ENCODE data around the gene CYB561D2.

Gene CYB561D2

DNA sequence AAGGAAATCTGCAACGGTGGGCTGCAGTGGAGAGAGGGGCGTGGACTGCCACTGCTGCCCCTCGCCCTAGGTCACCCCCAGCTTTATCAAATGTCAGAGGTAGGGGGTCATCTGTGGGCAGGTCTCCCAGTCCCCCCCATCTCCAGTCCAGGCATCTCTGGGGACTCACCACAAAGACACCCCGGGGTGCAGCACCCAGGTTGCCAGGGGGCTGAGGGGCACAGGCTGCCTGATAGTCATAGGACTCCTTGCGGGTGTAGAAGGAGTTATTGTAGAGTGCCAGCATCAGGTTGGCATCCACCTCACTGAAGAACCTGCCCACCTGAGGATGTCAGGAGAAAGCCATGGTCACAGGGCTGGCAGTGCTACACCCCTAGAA is 15.2 kb downstream of the CYB561D2 start:
- no peak for DNase-seq (ENCODE audit: low read depth)

DNA sequence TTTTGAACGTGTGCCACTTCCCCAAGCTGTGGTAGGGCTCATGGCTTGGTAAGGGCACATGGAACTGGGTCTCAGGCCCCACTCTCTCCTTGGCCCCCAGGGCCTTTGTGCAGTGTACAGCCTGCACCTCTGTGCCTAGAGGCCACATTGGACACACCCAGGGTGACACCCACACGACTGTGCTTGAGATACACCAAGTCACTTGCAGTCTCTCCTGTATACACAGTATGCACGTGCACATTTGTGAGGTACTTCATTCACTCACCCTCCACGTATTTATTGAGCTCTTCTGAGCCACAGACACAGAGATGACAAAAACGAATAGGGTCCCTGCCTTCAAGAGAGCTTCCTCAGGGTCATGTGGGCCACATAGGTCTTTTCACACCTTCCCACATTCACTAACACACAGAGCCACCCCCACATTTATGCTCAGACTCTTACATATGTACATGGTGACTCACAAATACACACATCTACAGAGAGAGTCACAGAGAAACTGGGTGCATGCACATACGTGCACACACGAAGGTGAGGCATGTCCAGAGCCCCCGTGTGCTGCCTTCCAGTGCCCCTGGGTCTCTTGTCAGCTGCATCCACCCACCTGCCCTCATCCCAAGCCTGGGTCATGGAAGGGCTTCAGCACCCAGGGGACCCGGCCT is 18.5 kb downstream of the CYB561D2 start:
- DNase-seq (ENCODE audit: low read depth) = no peak

DNA sequence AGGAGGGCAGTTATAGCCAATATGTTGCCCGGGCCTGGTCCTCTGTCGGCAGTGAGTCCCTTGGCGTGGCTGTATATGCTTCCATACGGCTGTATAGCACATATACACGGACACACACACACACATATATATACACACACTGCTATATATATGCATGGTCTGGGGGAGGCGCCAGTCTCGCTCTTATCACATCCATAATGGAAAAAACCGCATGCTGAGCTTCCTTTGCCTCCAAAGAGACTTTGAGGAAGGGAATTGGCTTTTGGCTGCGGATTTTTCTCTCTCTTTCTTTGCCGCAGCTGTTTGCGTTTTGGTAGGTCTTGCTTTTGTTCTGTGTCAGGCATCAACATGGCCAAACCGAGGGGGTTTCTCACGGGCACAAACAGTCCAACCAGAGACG is 19.9 kb downstream of the CYB561D2 start:
- DNase-seq (ENCODE audit: low read depth) = no peak

DNA sequence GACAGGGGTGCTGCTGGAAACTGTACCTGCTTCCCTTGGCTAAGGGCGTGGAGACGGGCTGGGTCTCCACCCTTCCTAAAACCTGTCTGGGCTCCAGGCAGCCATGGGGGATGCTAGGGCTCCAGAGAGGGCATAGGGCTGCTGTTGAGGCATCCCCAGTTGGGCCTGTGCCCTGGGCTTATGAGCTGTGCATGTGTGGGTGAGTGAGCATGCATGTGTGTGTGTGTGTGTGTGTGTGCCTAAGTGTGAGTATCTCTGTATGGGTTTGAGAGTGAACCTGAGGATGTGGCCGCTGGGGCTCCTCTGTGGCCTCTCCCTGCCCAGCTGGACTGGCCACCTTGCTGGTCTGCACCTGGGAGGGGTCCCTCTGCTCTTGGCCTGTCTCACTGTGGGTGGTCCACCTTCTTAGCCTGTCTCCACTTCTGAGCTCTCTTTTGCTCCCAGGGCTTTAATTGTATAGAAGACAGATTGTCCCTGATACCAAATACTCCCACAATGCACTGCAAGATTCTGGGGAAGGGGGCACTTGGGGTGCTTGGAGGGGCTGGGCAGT is 20.5 kb downstream of the CYB561D2 start:
- DNase-seq (ENCODE audit: low read depth) = no peak

DNA sequence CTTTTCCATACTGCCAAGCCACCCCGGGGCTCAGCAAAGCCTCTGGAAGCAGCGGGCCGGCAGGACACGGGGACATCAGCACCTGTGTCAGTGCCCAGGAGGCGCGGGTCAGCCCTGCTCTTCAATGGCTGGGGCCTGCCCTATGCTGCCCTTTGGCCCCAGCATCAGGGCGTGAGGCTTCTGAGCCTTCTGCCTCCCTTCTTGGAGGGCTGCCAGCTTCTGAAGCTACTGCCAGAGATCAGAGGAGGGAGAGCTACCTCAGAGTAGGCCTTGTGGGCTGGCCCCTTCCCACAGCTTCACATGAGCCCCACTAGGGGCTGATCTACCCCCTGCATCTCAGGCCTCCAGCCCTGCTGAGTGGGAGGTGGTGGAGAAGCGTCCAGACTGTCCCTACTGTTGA is 21.7 kb downstream of the CYB561D2 start:
- no peak for DNase-seq (ENCODE audit: low read depth)

DNA sequence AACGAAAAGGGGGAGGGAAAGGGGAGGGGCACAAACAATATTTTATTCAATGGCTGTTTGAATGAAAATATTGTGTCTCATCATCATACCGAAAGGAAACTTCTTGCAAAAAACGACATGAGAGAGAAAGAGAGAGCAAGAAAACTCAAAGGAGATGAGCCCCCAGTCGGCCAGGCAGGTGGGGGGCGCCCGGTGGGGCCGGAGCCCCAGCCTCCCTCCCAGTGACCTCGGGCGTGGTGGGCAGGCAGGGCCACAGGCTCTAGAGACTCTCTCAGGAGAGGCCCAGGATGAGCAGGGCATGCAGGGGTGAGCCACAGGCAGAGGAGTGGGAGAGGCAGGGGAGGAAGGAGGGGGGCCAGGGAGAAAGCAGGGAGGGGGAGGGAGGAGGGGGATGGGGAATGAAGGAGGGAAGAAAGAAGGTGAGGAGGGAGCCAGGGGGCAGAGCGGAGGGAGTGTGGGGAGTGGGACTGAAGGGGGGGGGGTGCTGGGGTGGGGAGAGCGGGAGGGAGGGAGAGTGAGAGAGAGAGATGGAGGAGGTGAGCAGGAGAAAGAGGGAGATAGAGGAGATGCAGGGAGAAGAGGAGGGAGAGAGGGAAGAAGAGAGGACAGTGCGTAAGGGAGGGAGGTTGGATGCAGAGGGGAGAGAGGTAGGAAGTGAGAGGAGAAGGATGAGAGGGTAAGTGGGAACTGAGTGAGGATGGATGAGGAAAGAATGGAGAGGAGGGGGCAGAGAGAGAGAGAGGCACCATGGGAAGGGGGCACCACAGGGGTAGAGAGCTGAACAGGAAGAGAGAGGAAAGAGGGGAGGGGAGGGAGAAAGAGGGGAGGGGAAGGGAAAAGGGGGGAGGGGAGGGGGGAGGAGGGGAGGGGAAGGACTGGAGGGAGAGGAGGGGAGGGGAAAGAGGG is 22.7 kb downstream of the CYB561D2 start:
- DNase-seq (ENCODE audit: low read depth) = no peak

DNA sequence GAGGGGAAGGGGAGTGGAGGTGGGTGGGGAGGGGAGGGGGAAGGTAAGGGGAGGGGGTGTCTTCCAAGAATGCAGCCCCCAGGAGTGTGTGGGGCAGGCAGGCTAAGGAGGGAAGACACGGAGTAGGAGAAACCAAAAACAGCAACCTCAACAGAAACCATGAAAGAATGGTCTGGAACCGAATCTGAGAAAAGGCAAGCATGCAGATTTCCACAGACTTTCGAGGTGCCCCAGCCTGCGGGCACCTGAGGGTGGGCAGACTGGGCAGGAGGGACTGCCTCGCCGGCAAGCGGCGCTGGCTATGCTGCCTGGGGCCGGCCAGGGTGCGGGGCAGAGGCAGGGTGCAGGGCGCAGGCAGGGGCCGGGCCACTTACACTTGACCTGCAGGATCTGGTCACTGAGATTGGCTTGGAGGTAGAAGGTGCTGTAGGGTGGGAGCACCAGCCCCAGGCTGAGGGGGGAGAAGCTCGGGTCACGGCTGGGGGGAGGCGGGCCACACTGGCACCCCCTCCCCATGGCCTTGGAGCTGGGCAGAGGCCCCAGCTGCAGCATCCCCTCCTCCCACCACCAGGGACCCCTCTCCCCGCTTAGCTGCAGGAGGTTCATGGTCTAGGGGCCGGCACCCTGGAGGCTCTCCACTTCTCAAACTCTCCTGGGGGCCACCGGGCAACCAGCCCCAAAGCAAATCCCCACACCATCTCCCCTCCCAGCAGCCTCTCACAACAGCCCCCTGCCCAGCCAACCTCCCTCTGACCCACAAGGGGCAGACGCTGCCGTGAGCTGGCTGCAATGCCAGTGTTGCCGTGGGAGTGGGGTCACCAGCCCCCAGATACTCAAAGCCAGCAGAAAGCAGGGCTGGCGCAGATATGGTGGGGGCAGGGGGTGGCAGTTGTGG is 23.9 kb downstream of the CYB561D2 start:
- DNase-seq (ENCODE audit: low read depth) = no peak

DNA sequence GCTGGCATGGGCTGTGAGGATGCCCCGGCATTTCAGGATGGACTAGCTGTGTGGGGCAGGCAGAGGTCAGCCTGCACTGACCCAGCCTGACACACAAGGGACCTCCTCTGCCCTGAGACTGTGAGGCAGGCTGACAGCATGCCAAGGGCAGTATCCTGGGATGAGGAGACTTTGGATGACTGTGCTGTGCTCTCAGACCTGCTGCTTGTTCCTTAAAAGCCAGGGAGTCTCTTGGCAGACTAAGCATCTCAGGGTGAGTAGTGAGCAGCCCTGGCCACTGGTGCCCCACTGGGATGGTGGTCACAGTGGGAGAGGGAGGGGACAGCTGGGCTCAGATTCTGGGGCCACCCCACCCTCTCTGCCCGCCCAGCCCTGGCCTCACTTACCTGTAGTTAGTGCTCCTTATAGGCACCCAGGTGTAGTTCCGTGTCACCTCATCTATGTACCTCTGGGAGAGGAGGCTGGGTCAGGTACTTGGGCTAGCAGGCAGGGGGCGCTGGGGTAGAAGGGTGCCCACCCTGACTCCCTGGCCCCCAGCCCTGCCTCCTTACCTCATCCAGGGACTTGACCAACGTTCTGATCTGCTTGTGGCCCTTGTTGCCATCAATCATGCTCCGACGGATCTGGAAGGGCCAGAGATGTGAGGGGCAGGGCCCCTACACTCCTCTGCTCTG is 24.7 kb downstream of the CYB561D2 start:
- no peak for DNase-seq (ENCODE audit: low read depth)

DNA sequence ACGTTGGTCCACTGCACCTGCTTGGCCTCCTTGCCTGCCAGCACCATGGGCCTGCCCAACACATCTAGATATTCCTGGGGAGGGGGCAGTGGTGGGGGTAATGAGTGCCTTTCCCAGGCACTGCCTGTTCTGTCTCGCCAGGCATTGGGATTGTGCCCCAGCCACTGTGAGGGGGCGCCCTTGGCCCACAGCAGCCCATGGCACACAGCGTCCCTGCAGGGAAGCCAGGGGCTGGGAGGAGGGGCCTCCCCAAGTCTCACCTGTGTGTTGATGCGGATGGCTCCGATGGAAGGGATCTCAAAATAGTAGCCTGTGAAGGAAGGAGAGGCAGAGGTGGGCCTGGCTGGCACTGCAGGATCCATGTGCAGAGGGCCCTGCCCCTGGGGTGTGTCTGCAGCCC is 27.4 kb downstream of the CYB561D2 start:
- no peak for DNase-seq (ENCODE audit: low read depth)

DNA sequence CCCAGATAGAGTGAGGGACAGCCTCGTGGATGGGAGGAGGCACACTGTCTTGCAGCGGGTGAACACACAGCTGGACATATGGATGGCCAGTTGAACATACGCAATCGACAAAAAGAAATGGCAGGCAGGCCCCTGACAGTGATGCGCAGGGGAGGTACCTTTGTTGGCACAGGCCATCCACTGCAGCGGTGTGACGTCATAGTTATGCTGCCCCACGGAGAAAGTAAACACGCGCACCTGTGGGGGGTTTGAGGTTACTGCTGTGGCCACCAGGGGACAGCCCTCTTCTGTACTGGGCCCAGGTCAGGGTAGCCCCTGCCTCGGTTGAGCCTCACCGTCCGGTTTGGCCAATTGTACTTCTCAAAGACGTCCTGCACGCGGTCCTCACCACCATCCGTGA is 28.1 kb downstream of the CYB561D2 start:
- no peak for DNase-seq (ENCODE audit: low read depth)

DNA sequence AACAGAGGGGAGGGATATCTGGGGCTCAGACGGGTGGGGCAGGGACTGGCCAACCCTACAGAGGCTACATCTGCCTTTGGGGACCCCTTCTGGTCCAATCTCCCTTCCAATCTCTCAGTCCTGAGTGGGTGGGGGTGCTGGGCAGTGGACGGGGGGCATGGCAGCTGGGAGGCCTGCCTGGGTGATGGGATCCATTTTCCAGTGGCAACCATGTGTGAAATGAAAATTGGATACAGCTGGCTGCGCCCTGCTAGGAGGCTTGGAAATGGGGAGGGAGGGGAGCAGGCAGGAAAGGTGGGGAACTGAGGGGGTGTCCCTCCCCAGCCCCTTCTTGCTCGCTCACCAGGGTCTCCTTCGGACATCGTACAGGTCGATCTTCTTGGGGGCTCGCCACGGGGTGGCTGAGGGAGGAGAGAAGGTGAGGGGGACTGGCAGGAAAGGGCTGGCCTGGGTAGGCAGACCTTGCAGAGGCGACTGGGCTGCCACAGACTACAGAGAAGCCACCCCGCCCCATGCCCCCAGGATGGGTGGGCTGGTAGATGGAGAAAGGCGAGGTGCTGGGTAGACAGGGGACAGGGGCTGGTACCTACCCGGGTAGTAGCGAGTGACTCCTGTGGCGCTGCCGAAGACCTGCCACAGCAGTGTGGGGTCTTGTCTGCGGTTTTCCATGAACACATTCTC is 29.9 kb downstream of the CYB561D2 start:
- no peak for DNase-seq (ENCODE audit: low read depth)

DNA sequence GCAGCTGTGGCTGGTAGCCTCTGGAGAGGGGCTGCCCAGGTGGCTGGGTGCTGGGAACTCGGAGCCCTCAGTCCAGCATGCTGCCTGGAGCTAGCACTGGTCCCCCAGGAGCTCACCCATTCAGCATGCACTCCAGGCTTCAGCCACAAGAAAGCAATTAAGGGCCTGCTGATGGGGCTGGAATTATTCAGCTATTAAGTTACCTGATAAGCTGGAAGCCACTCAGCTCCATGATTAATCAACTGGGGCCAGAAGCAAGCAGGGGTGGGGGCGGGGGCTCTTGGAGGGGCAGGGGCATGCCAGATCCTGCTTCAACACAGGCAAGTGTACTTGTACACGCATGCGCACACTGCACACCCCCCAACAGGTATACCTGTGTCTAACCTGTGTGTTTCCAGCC is 30.7 kb downstream of the CYB561D2 start:
- DNase-seq (ENCODE audit: low read depth) = no peak

DNA sequence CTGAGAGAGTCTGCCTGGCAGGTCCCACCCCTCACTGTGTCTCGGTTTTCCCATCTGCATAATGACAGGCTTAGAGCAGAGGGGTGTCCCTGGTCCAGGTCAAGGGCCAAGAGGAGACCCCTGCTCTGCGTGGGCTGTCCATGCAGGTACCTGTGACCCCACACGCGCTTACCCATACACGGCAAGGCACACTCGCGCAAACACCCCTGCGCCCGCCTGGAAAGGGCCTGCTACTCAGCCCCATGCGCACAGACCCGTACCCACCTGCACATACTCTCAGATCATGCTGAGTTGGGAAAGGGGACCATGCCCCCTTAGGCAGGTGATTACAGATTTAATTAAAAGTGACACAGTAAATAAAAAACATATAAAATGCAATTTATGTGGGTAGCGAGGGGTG is 32.1 kb downstream of the CYB561D2 start:
- no peak for DNase-seq (ENCODE audit: low read depth)

DNA sequence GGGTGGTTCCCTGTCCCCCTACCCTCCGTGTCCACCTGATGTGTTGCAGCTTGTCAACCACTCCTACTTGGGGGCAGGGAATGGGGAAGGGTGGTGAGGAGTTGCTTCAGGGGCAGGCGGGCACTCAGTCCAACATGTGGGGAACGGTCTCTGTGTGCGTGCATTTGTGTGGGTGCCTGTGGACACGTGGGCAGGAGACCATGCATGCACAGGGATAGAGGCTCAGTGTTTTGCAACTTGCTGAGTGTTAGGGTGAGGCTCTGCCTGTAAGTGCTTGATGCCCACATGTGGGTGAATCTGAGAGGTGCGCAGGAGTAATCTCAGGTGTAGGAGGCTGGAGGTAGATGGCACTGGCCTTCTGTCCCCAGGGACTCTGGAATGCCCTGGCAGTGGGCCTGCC is 33.1 kb downstream of the CYB561D2 start:
- no peak for DNase-seq (ENCODE audit: low read depth)

DNA sequence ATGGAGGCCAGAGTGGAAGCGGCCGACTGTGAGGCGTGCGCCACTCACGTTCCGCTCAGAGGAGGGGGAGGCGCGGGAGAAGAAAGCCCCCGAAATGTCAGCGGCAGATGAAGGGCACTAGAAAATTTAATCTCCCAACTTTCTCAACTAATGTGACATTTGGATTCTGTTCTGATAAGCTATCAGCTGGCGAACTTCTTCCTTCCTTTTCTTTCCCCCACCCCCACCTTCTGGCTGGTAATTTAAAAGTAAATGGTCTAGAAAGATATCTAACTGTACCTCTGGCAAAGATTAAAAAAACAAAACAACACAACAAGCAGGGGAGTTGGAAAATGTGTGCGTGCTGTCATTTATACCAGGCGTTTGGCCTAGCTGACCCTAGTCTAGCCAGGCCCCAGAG is 35.1 kb downstream of the CYB561D2 start:
- no peak for DNase-seq (ENCODE audit: low read depth)

DNA sequence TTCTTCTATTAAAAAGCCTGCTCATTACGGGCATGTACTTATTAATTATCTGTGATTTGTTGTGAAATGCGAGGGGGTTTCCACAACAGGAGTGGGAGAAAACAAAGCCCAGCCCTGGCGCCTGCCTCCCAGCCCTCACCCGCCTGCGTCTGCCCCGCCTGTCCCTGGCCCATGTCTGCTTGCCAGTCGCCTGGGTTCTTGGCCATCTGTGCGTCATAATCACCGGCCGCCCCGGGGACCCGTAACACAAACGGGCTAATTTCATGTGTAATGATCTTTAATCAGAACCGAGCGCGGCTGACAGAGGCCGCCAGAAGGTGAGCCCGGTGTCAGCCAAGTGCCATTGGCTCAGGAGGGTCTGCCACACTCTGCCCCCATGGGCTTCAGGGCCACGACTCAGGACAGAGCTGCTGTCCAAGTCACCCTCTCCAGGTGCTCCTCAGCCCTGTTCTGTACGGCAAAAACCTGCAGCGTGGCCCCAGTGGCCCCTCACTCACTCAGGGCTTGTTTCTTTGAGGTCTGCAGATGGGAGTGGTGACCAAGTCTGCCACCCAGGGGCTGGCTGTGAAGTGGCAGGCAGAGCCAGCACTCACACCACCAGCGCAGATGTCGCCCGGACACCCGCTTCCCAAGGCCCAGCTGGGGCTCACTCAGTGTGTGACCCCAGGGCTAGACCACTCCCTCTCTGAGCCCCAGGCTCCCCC is 37.5 kb downstream of the CYB561D2 start:
- no peak for DNase-seq (ENCODE audit: low read depth)

DNA sequence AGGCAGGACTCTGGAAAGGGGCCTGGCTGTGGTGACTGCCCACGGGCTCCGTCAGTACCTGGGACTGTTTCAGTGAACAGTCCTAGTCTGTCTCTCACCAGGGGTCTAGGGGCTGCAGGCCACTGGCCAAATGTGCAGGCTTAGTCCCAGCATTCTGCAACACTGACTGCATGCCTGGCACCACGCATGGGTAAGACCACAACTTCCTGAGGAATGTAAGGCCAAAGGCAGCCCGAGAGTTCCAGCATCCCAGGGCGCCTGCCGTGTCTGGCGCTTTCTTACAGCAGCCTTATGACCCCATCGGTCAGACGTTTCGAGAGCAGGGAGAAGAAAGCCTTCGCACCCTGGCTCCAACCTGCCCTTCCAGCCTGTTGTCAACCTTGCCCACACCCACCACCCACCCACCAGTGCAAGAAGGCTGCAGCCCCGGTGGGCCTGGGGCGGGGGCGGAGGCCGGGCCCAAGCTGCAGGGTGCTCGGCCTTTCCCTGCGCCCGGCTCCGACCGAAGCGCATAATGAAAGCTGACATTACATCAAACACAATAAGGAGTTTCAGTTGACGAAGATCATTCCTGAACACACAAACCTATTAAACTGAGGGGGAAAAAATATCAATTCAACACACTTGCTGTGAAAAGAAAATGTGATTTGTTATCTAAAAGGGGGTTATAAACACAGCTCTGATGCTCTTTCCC is 38.2 kb downstream of the CYB561D2 start:
- no peak for DNase-seq (ENCODE audit: low read depth)

DNA sequence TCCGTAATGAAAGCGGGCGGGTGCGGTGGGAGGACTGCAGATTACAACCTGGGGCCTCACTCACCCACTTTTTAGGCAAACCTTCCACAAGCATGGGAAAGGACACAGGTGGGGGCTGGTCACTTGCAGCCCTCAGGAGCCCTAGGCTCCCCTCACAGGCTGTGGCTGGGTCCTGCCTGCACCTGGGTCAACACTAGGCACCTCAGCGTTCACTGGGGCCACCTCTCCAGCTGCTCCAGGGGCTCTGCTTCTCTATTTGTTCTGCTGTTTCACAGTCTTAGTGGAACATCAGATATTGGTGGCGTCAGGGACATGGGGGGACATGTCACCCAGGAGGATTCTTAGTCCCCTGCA is 38.7 kb downstream of the CYB561D2 start:
- no peak for DNase-seq (ENCODE audit: low read depth)

DNA sequence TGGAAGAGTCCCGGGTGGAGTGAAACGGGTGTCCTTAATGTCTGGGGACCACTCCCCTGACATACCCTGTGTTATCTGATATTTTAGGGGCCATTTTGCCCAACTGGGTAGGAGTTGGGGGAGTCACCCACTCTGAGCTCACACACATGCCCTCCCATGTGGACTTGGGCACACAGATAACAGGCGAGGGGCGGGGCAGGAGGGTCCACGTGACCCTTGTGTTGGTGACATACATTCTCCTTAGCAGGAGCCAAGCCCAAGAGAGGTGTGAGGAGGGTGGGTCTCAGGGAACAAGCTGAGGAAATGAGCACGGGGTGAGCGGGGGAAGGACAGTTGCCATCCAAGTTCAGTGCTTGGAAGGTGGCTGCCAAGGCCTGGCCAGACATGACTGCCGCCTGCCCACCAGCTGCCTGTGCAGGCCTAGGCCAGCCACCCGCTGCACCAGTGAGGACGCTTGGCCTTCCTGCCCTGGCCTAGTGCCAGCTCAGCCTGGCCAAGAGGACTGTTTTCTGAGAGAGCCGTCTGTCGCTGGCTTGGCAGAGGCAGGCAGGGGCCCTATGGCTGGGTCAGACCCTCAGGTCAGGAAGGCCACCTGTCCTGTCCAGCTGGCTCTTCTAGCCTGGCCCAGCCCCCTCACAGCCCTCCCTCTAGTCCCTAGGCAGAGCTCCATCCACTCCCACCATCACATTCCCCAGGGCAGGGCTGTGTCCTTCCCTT is 40.0 kb downstream of the CYB561D2 start:
- DNase-seq (ENCODE audit: low read depth) = no peak
